HepG2 (cell line): Measurements from ENCODE around the gene ZNF771. TPM values are rescaled to one million over a fixed set of nuclear protein-coding genes. Genes with fewer than 3 reads are reported as not detected.
A peak's percentile ranks its signal among the peaks of the same experiment; 100 is the strongest.
"Not testable (repeated sequence)": the region's sequence is repeated elsewhere in the genome, so short reads cannot be mapped to it uniquely, and the experiment has no call there.

ENCODE experiments used
- ATAC-seq: fragments of 200-7000 bp; cut with Tn5 transposase; 3 replicates; pipeline ENCODE4 v1.9.1; 2020; ENCODE audit warnings: mild to moderate bottlenecking, moderate library complexity
- BruUV-seq: library from RNA; stranded (reverse); fragments of 400-500 nt; replicated peaks from 2 replicates; lab custom pipeline; 2021; lab: Mats Ljungman, UMichigan
- CTCF ChIA-PET: fragments of 300-600 bp; formaldehyde crosslinking; extraction: SDS; loops from one replicate; lab custom pipeline; 2021; ENCODE audit warnings: low total read pairs, inconsistent platforms, low intra/inter-chr PET ratio; lab: Yijun Ruan, JAX
- POLR2A ChIA-PET: fragments of 350-600 bp; sonication (Branson Sonifier 250); formaldehyde crosslinking; loops from one replicate; lab custom pipeline; 2020; ENCODE audit warnings: antibody characterized with exemption, inconsistent platforms; lab: Yijun Ruan, JAX
- DNase-seq: peaks from one replicate; pipeline ENCODE4 v3.0.0-alpha.2; 2015; ENCODE audit warnings: low spot score
- FAIRE-seq: peaks from 3 replicates; lab custom pipeline; 2011; peaks lifted over from hg19 to GRCh38; lab: Jason Lieb, UNC
- H2AFZ ChIP-seq: one replicate; pipeline ENCODE4 v1.6.1; 2011; ENCODE audit warnings: low read length, inconsistent platforms
- H3K27ac ChIP-seq: fragments of 300-600 bp; 3 replicates; pipeline ENCODE4 v1.8.0; 2011; ENCODE audit warnings: mixed run types, mild to moderate bottlenecking, mixed read lengths, low read length, inconsistent platforms; ENCODE audit not compliant: insufficient read depth; ENCODE audit errors: extremely low read length
- H3K27me3 ChIP-seq, 2 experiments: fragments of 200-600 bp in 1 of 2; 2 replicates in 1 of 2; 3 replicates in 1 of 2; pipeline versions ENCODE4 v1.6.0 to v1.8.0; 2011; ENCODE audit warnings: low read length in 2 of 2, mild to moderate bottlenecking in 2 of 2, moderate library complexity in 2 of 2, inconsistent platforms in 1 of 2; ENCODE audit not compliant: insufficient read depth in 2 of 2, control insufficient read depth in 1 of 2
- H3K36me3 ChIP-seq, 2 experiments: fragments of 200-600 bp in 1 of 2; replicated peaks in 1 of 2; 2 replicates in 1 of 2; 3 replicates in 1 of 2; pipeline versions ENCODE4 v1.5.1 to v1.8.0; 2011; ENCODE audit warnings: low read length in 2 of 2, inconsistent platforms in 1 of 2; ENCODE audit not compliant: insufficient read depth in 2 of 2, control insufficient read depth in 1 of 2
- H3K4me1 ChIP-seq: 2 replicates; pipeline ENCODE4 v1.5.1; 2012; ENCODE audit warnings: low read length, inconsistent platforms; ENCODE audit not compliant: insufficient read depth
- H3K4me2 ChIP-seq: 2 replicates; pipeline ENCODE4 v1.6.0; 2011; ENCODE audit warnings: low read depth, low read length, inconsistent platforms
- H3K4me3 ChIP-seq, 3 experiments: fragments of 200-600 bp in 1 of 3; sonication (generic), shearing (Covaris generic) in 1 of 3; replicated peaks in 1 of 3; 2 replicates each; pipeline ENCODE4 v1.5.1; 2011 to 2016; ENCODE audit warnings: low read length in 3 of 3, inconsistent platforms in 2 of 3, low read depth in 2 of 3, mild to moderate bottlenecking in 2 of 3, control low read depth in 1 of 3, mixed read lengths in 1 of 3; ENCODE audit not compliant: insufficient read depth in 1 of 3
- H3K79me2 ChIP-seq: one replicate; pipeline ENCODE4 v1.6.1; 2011; ENCODE audit warnings: low read length, inconsistent platforms; ENCODE audit not compliant: insufficient read depth
- H3K9ac ChIP-seq: 2 replicates; pipeline ENCODE4 v1.6.0; 2011; ENCODE audit warnings: mild to moderate bottlenecking, low read depth, low read length, inconsistent platforms; ENCODE audit not compliant: insufficient read depth
- H3K9me3 ChIP-seq: 2 replicates; pipeline ENCODE4 v1.5.1; 2012; ENCODE audit warnings: mild to moderate bottlenecking, low read length
- H4K20me1 ChIP-seq: 2 replicates; pipeline ENCODE4 v1.6.0; 2011; ENCODE audit warnings: inconsistent platforms, mild to moderate bottlenecking, low read length, moderate library complexity; ENCODE audit not compliant: insufficient read depth
- ARNT ChIP-seq: fragments of 450-650 bp; IDR thresholded peaks from 2 replicates; pipeline ENCODE4 v1.6.1; 2017
- GTF2F1 ChIP-seq: fragments of 150-350 bp; IDR thresholded peaks from 2 replicates; pipeline ENCODE4 v1.6.1; 2014; ENCODE audit warnings: low read length
- HMG20A ChIP-seq: IDR thresholded peaks from 2 replicates; pipeline ENCODE4 v1.6.1; 2016; ENCODE audit warnings: borderline replicate concordance
- HNRNPH1 ChIP-seq: fragments of 200-400 bp; formaldehyde crosslinking; optimal IDR thresholded peaks from 2 replicates; pipeline ENCODE3; 2017; ENCODE audit warnings: mild to moderate bottlenecking, low read depth, low read length
- PATZ1 ChIP-seq: sonication (generic); formaldehyde crosslinking; IDR thresholded peaks from 2 replicates; pipeline ENCODE4 v1.4.0; 2020; ENCODE audit warnings: missing genetic modification reagents
- PBX2 ChIP-seq: IDR thresholded peaks from 2 replicates; pipeline ENCODE4 v1.6.1; 2016; ENCODE audit warnings: control low read depth
- PCBP2 ChIP-seq: fragments of 200-400 bp; formaldehyde crosslinking; optimal IDR thresholded peaks from 2 replicates; pipeline ENCODE3; 2018; ENCODE audit warnings: low read length, low read depth; ENCODE audit not compliant: poor library complexity, severe bottlenecking
- POLR2AphosphoS2 ChIP-seq: IDR thresholded peaks from 2 replicates; pipeline ENCODE4 v1.6.1; 2011; ENCODE audit warnings: low read depth, low read length, improper control_type of control experiment
- SIN3A ChIP-seq: IDR thresholded peaks from 2 replicates; pipeline ENCODE4 v1.6.1; 2011; ENCODE audit warnings: low read depth, mild to moderate bottlenecking, control low read depth, low read length, borderline replicate concordance
- SMYD3 ChIP-seq: sonication (generic); formaldehyde crosslinking; IDR thresholded peaks from 2 replicates; pipeline ENCODE4 v1.8.1; 2023; ENCODE audit warnings: mild to moderate bottlenecking, missing genetic modification reagents
- ZBTB8A ChIP-seq: sonication (generic); formaldehyde crosslinking; IDR thresholded peaks from 2 replicates; pipeline ENCODE4 v1.4.0; 2020; ENCODE audit warnings: mild to moderate bottlenecking, low read depth, missing genetic modification reagents, borderline replicate concordance
- ZNF333 ChIP-seq: sonication (generic); formaldehyde crosslinking; IDR thresholded peaks from 2 replicates; pipeline ENCODE4 v1.4.0; 2020; ENCODE audit warnings: mild to moderate bottlenecking, missing genetic modification reagents, borderline replicate concordance
- ZNF564 ChIP-seq: sonication (generic); formaldehyde crosslinking; IDR thresholded peaks from 2 replicates; pipeline ENCODE4 v1.8.1; 2023; ENCODE audit warnings: mild to moderate bottlenecking, missing genetic modification reagents
- ZNF615 ChIP-seq: sonication (generic); formaldehyde crosslinking; IDR thresholded peaks from 2 replicates; pipeline ENCODE4 v1.5.0; 2020; ENCODE audit warnings: mild to moderate bottlenecking, missing genetic modification reagents, borderline replicate concordance
- ZNF619 ChIP-seq: sonication (generic); formaldehyde crosslinking; IDR thresholded peaks from 2 replicates; pipeline ENCODE4 v1.4.0; 2020; ENCODE audit warnings: mild to moderate bottlenecking, missing genetic modification reagents
- ZSCAN30 ChIP-seq: sonication (generic); formaldehyde crosslinking; IDR thresholded peaks from 2 replicates; pipeline ENCODE4 v1.5.0; 2020; ENCODE audit warnings: mild to moderate bottlenecking, missing genetic modification reagents
- WGBS: methylation state at CpG from one replicate; pipeline ENCODE4 v1.1.6; 2017; ENCODE audit warnings: low lambda C conversion rate; 5-methylcytosine and 5-hydroxymethylcytosine counted together
- in situ Hi-C: cut with HindIII; loops from 2 replicates; pipeline ENCODE4 v1.10.0; 2017; ENCODE audit warnings: low pct_unique_long_range_greater_than_20kb; ENCODE audit not compliant: extremely low pct_ligation_motif_present
- intact Hi-C: fragments of 100-400 bp; cut with micrococcal nuclease; formaldehyde crosslinking; loops from one replicate; pipeline ENCODE4 v1.10.0; 2022; ENCODE audit not compliant: unreplicated experiment
- polyA plus RNA-seq, 8 experiments: library from polyadenylated mRNA; depleted of rRNA in 3 of 8; stranded (reverse) in 7 of 8; unstranded in 1 of 8; fragments of >200 nt; fragmentation: Illumina TruSeq in 4 of 8; extraction: Trizol in 4 of 8; gene quantifications; 2 replicates each; pipeline versions ENCODE4 v1.2.1 to v1.2.3, GENCODE V29; 2011 to 2016; ENCODE audit warnings: low read depth in 4 of 8, missing spikeins in 1 of 8, mixed read lengths in 1 of 8; ENCODE audit not compliant: insufficient read depth in 1 of 8
- total RNA-seq, 5 experiments: library from RNA; depleted of rRNA; stranded (reverse); fragments of >200 nt; fragmentation: Illumina TruSeq; extraction: Trizol; gene quantifications; 2 replicates each; pipeline ENCODE4 v1.2.3, GENCODE V29; 2016; ENCODE audit warnings: low read depth in 1 of 5
- TF ChIP-seq, protein P1 (sequence below): sonication (generic); formaldehyde crosslinking; IDR thresholded peaks from 2 replicates; pipeline ENCODE4 v1.5.1; 2020; ENCODE audit warnings: missing genetic modification reagents, mild to moderate bottlenecking, borderline replicate concordance
- TF ChIP-seq, protein P2 (sequence below): sonication (generic); formaldehyde crosslinking; IDR thresholded peaks from 2 replicates; pipeline ENCODE4 v1.8.1; 2023; ENCODE audit warnings: mild to moderate bottlenecking, missing genetic modification reagents

ZNF771 gene
- total and polyA plus RNA-seq, 2 of the 13 experiments (the other 11 are each of a cell fraction or from before 2014, with no cell fraction given) = 5.0 to 11.8 TPM

- TF ChIP-seq, protein P1, sequence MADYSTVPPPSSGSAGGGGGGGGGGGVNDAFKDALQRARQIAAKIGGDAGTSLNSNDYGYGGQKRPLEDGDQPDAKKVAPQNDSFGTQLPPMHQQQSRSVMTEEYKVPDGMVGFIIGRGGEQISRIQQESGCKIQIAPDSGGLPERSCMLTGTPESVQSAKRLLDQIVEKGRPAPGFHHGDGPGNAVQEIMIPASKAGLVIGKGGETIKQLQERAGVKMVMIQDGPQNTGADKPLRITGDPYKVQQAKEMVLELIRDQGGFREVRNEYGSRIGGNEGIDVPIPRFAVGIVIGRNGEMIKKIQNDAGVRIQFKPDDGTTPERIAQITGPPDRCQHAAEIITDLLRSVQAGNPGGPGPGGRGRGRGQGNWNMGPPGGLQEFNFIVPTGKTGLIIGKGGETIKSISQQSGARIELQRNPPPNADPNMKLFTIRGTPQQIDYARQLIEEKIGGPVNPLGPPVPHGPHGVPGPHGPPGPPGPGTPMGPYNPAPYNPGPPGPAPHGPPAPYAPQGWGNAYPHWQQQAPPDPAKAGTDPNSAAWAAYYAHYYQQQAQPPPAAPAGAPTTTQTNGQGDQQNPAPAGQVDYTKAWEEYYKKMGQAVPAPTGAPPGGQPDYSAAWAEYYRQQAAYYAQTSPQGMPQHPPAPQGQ (CRISPR knock-in tag) = no peak
- TF ChIP-seq ZNF619 (0 out of 2 replicates have a peak, but pooled peaks have one; percentile 1), SMYD3 (CRISPR knock-in tag) (0 out of 2 replicates have a peak, but pooled peaks have one; percentile 0), ZNF333 (CRISPR knock-in tag) (no peak), ZSCAN30 (CRISPR knock-in tag) (peak; percentile 52; the same call in 1 of the 2 replicates), GTF2F1 (no peak), HNRNPH1 (no peak), PATZ1 (CRISPR knock-in tag) (no peak), PBX2 (CRISPR knock-in tag) (no peak), ZBTB8A (CRISPR knock-in tag) (no peak), ZNF564 (CRISPR knock-in tag) (no peak), ARNT (no peak), SIN3A (no peak), POLR2AphosphoS2 (no peak), HMG20A (CRISPR knock-in tag) (no peak), PCBP2 (no peak), ZNF615 (CRISPR knock-in tag) (peak; percentile 29; the same call in 1 of the 2 replicates)
- TF ChIP-seq, protein P2, sequence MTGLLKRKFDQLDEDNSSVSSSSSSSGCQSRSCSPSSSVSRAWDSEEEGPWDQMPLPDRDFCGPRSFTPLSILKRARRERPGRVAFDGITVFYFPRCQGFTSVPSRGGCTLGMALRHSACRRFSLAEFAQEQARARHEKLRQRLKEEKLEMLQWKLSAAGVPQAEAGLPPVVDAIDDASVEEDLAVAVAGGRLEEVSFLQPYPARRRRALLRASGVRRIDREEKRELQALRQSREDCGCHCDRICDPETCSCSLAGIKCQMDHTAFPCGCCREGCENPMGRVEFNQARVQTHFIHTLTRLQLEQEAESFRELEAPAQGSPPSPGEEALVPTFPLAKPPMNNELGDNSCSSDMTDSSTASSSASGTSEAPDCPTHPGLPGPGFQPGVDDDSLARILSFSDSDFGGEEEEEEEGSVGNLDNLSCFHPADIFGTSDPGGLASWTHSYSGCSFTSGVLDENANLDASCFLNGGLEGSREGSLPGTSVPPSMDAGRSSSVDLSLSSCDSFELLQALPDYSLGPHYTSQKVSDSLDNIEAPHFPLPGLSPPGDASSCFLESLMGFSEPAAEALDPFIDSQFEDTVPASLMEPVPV (CRISPR knock-in tag) = no peak
These were observed 52.0 kb downstream of the ZNF771 start (continued) for GRCh38 chr16:30459456-30459855.

DNA sequence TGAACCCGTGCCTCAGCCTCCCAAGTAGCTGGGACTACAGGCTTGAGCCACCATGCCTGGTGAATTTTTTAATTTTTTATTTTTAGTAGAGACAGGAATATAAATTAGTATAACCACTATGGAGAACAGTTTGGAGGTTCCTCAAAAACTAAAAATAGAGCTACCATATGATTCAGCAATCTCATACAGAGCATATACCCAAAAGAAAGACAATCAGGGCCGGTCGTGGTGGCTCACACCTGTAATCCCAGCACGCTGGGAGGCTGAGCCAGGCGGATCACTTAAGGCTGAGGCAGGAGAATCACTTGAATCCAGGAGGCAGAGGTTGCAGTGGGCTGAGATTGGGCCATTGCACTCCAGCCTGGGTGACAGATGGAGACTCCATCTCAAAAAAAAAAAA is 54.0 kb downstream of the ZNF771 start:
- ATAC-seq, H3K4me3 ChIP-seq, H3K27me3 ChIP-seq, H4K20me1 ChIP-seq, BruUV-seq, intact Hi-C loops, H3K9ac ChIP-seq, in situ Hi-C loops, H3K36me3 ChIP-seq, H3K9me3 ChIP-seq, H3K79me2 ChIP-seq, DNase-seq, H3K4me2 ChIP-seq, CTCF ChIA-PET, H3K27ac ChIP-seq, H2AFZ ChIP-seq, FAIRE-seq: not testable (repeated sequence)
- POLR2A ChIA-PET = interaction anchor here (0.7 to 1.1 kb wide), 4 partner anchors 14 to 97 kb away, joined by 3 to 5 read pairs (median 4); no protein-coding TSS in a partner anchor
- H3K4me1 ChIP-seq = peaks cover 63% of the 10 kb centered on the region
- 83% methylated on average over 5 of the region's 5 CpGs for WGBS
